ENCODE results near the gene VEGFC. TPM values are rescaled to one million over a fixed set of nuclear protein-coding genes. Genes with fewer than 3 reads are reported as not detected.

Gene VEGFC
- total and polyA plus RNA-seq, 2 experiments from 2014 or later: 2.9 to 4.2 TPM

DNA sequence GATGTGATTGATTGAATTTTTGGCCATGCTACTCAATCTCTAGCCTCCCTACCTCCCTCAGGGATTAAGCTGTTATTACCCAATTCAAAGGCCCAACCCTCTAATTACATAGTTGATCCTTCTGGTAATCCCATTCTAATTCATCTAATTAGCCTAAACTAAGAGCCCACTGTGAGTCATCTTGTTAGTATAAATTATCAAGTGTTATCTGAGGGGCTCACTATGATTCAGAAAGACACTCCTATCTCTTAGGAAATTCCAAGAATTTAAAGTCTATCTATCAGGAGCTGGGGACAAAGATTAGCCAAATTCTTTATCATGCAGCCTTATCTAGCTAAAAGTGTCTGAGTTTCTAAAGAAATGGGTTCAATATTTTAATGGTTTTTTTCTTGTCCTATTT, 32.9 kb upstream of the VEGFC start:
- no peaks in the 10 kb centered on the region for H3K9me2 ChIP-seq (replicated peaks; ENCODE audit: insufficient read depth)
- no peaks in the 10 kb centered on the region for H3K4me1 ChIP-seq (ENCODE audit: insufficient read depth)
- H2AFZ ChIP-seq: no peak overlapping the region
- no peak overlapping the region for H3K4me3 ChIP-seq
- no peaks in the 10 kb centered on the region for H3K27me3 ChIP-seq
- H3K36me3 ChIP-seq (replicated peaks; ENCODE audit: insufficient read depth, low read depth): no peaks in the 10 kb centered on the region
- H4K20me1 ChIP-seq (ENCODE audit: insufficient read depth, poor library complexity, severe bottlenecking): no peaks in the 10 kb centered on the region
- no peaks in the 10 kb centered on the region for H3K9me3 ChIP-seq (ENCODE audit: low read depth)
- H3K79me2 ChIP-seq: no peaks in the 10 kb centered on the region
- DNase-seq (ENCODE audit: low spot score): no peak
- no peak overlapping the region for H3K27ac ChIP-seq
- no peak for TF ChIP-seq EZH2 (IDR thresholded peaks at IDR 0.05; ENCODE audit: borderline replicate concordance)
- no peak for TF ChIP-seq EZH2phosphoT487 (IDR thresholded peaks at IDR 0.05; ENCODE audit: low read depth, severe bottlenecking, unreplicated experiment)
- TF ChIP-seq, protein P1, sequence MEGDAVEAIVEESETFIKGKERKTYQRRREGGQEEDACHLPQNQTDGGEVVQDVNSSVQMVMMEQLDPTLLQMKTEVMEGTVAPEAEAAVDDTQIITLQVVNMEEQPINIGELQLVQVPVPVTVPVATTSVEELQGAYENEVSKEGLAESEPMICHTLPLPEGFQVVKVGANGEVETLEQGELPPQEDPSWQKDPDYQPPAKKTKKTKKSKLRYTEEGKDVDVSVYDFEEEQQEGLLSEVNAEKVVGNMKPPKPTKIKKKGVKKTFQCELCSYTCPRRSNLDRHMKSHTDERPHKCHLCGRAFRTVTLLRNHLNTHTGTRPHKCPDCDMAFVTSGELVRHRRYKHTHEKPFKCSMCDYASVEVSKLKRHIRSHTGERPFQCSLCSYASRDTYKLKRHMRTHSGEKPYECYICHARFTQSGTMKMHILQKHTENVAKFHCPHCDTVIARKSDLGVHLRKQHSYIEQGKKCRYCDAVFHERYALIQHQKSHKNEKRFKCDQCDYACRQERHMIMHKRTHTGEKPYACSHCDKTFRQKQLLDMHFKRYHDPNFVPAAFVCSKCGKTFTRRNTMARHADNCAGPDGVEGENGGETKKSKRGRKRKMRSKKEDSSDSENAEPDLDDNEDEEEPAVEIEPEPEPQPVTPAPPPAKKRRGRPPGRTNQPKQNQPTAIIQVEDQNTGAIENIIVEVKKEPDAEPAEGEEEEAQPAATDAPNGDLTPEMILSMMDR (IDR thresholded peaks at IDR 0.05; ENCODE audit: poor library complexity): no peak
- H3K4me2 ChIP-seq: no peak overlapping the region

DNA sequence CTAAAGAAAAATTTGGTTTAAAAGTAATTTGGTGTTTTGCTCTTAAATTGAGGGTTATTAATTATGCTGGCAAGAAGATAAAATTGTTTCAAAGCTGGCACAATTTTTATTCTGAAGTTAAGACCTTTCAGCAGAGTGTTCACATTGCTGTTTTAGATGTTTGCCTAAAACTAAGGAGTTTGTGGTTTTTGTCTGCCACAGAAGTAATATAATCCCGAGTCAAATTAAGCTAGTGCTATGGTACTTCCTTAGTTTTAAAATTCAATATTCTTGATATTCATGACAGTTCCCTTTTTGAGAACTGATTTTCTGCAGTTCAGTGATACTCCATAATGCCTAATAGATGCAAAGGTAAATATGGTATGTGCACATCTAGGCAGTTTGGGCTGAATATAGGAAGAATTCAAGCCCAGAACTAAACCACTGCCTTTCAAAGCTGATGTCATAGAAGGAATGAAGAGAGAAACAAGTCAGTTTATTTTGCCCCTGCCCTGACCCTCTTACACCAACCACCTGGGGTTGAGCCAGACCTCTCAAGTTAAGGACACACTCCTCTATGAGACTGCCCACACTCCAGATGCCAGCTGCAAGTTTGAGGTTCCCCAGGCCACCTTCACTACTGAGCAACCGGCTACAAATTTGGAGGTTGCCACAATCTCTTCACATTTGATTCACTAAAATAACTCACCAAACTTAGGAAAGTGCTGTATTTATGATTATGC, 32.1 kb upstream of the VEGFC start:
- Histone ChIP-seq H2AFZ (no peak overlapping the region), H3K27me3 (no peaks in the 10 kb centered on the region), H3K4me2 (no peak overlapping the region), H3K4me3 (no peak overlapping the region), H3K4me1 (ENCODE audit: insufficient read depth) (no peaks in the 10 kb centered on the region), H3K27ac (no peak overlapping the region), H3K36me3 (replicated peaks; ENCODE audit: insufficient read depth, low read depth) (no peaks in the 10 kb centered on the region), H3K79me2 (no peaks in the 10 kb centered on the region), H4K20me1 (ENCODE audit: insufficient read depth, poor library complexity, severe bottlenecking) (no peaks in the 10 kb centered on the region), H3K9me3 (ENCODE audit: low read depth) (no peaks in the 10 kb centered on the region), H3K9me2 (replicated peaks; ENCODE audit: insufficient read depth) (no peaks in the 10 kb centered on the region)
- no peak for DNase-seq (ENCODE audit: low spot score)
- TF ChIP-seq, protein P1 (IDR thresholded peaks at IDR 0.05; ENCODE audit: poor library complexity): no peak
- WGBS (ENCODE audit: low lambda C conversion rate, missing lambda C conversion rate): 87% methylated on average over 2 of the region's 2 CpGs

DNA sequence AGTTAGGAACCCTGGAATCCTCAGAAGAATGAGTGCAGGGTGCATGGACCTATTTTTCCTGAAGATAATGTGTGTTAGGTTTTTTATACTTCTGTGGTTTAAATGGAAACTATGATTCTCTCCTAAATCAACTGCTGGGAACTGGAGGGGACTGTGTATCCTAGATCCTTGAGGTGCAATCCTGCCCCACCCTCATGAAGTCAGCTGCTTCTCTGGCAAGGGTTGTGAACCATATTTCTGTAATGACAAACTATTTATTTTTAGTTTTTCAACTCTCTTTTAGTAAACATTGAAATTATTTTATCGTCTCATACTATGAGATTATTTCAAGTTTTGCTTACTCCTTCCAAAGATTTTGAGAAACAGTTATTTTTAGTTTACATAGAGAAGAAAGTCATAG, 25.8 kb upstream of the VEGFC start:
- no peaks in the 10 kb centered on the region for H3K79me2 ChIP-seq
- H2AFZ ChIP-seq: no peak overlapping the region
- H4K20me1 ChIP-seq (ENCODE audit: insufficient read depth, poor library complexity, severe bottlenecking): no peaks in the 10 kb centered on the region
- H3K36me3 ChIP-seq (replicated peaks; ENCODE audit: insufficient read depth, low read depth): no peaks in the 10 kb centered on the region
- H3K4me3 ChIP-seq: no peak overlapping the region
- no peak overlapping the region for H3K27ac ChIP-seq
- no peaks in the 10 kb centered on the region for H3K27me3 ChIP-seq
- H3K4me2 ChIP-seq: no peak overlapping the region
- no peak for DNase-seq (ENCODE audit: low spot score)
- 77% methylated on average over 1 of the region's 1 CpG for WGBS (ENCODE audit: low lambda C conversion rate, missing lambda C conversion rate)
- no peaks in the 10 kb centered on the region for H3K9me3 ChIP-seq (ENCODE audit: low read depth)
- H3K9me2 ChIP-seq (replicated peaks; ENCODE audit: insufficient read depth): no peaks in the 10 kb centered on the region
- TF ChIP-seq EZH2 (IDR thresholded peaks at IDR 0.05; ENCODE audit: borderline replicate concordance): no peak
- TF ChIP-seq EZH2phosphoT487 (IDR thresholded peaks at IDR 0.05; ENCODE audit: low read depth, severe bottlenecking, unreplicated experiment): no peak
- TF ChIP-seq, protein P1 (IDR thresholded peaks at IDR 0.05; ENCODE audit: poor library complexity): no peak
- no peaks in the 10 kb centered on the region for H3K4me1 ChIP-seq (ENCODE audit: insufficient read depth)

DNA sequence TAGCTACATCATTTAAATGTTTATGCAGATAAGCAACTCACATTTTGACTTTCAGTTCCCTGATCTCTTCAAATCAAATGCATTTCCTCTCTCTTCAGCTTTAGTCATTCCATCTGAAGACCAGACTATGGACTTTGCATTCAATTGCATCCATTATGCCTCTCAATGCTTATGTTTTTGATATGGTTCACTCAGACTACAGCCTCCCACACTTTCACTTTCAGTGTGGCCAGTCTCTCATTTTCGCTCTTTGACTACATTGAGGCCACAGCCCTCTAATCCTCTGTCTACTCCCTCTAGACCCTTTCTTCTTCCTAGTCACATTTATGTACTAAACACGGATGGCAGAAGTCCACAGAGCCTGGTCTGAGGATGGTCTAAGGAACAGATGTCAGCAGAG, 24.5 kb upstream of the VEGFC start:
- H3K4me2 ChIP-seq: no peak overlapping the region

More for the DNA sequence above, 24.5 kb upstream of the VEGFC start:
- WGBS (ENCODE audit: low lambda C conversion rate, missing lambda C conversion rate): 93% methylated on average over 2 of the region's 2 CpGs
- Histone ChIP-seq H3K27ac (no peak overlapping the region), H3K9me3 (ENCODE audit: low read depth) (no peaks in the 10 kb centered on the region), H3K9me2 (replicated peaks; ENCODE audit: insufficient read depth) (no peaks in the 10 kb centered on the region), H3K4me1 (ENCODE audit: insufficient read depth) (no peaks in the 10 kb centered on the region), H2AFZ (no peak overlapping the region), H3K36me3 (replicated peaks; ENCODE audit: insufficient read depth, low read depth) (no peaks in the 10 kb centered on the region), H4K20me1 (ENCODE audit: insufficient read depth, poor library complexity, severe bottlenecking) (no peaks in the 10 kb centered on the region), H3K79me2 (no peaks in the 10 kb centered on the region), H3K4me3 (no peak overlapping the region), H3K27me3 (no peaks in the 10 kb centered on the region)
- TF ChIP-seq, protein P1 (IDR thresholded peaks at IDR 0.05; ENCODE audit: poor library complexity): no peak
- TF ChIP-seq EZH2phosphoT487 (IDR thresholded peaks at IDR 0.05; ENCODE audit: low read depth, severe bottlenecking, unreplicated experiment): no peak
- no peak for TF ChIP-seq EZH2 (IDR thresholded peaks at IDR 0.05; ENCODE audit: borderline replicate concordance)
- no peak for DNase-seq (ENCODE audit: low spot score)

All from hepatocyte (in vitro differentiated cells).